Stomach smooth muscle (tissue), 2 donors: ENCODE data around the gene TPP1.
A peak's percentile ranks its signal among the peaks of the same experiment; 100 is the strongest.

Experiments used
- H3K27ac ChIP-seq: one replicate; pipeline ENCODE4 v1.7.0; 2013; ENCODE audit warnings: mild to moderate bottlenecking, low read length, inconsistent platforms
- H3K27me3 ChIP-seq, 2 donors: one replicate each; pipeline ENCODE4 v1.7.0; 2013; ENCODE audit warnings: low read length in 2 of 2; ENCODE audit not compliant: insufficient read depth in 2 of 2, control insufficient read depth in 1 of 2
- H3K36me3 ChIP-seq, 2 donors: one replicate each; pipeline ENCODE4 v1.7.0; 2013; ENCODE audit warnings: low read length in 2 of 2; ENCODE audit not compliant: control insufficient read depth in 2 of 2, insufficient read depth in 2 of 2
- H3K4me1 ChIP-seq: one replicate; pipeline ENCODE4 v1.7.0; 2013; ENCODE audit warnings: low read length; ENCODE audit not compliant: control insufficient read depth, insufficient read depth
- H3K4me3 ChIP-seq, 2 donors: one replicate each; pipeline ENCODE4 v1.7.0; 2013; ENCODE audit warnings: low read length in 2 of 2
- H3K9ac ChIP-seq, 2 donors: one replicate each; pipeline ENCODE4 v1.7.0; 2013; ENCODE audit warnings: low read length in 2 of 2, mild to moderate bottlenecking in 1 of 2
- H3K9me3 ChIP-seq, 2 donors: one replicate each; pipeline ENCODE4 v1.7.0; 2013; ENCODE audit warnings: low read length in 2 of 2; ENCODE audit not compliant: control insufficient read depth in 2 of 2
- donor health status: healthy.
- donor health status: Pancreatic carcinoma.

The TPP1 gene

DNA sequence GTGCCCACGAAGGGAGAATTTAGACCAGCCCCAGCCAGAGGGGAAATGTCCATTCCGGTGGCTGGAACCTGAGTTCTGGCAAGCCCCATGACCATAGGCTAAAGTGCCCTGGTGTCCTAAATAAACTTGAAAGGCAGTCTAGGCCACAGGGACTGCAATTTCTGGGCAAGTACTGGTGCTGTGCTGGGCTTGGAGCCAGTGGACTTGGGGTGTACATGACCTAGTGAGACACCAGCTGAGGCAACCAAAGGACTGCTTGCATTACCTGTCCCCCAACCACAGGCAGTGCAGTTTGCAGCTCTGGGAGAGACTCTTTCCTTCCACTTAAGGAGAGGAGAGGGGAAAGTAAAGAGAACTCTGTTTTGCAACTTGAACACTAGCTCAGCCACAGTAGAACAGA, 39.5 kb downstream of the TPP1 start:
- Histone ChIP-seq H3K9me3 (peaks cover 0 to 4% of the 10 kb centered on the region in 2 donors), H3K4me1 (peaks cover 25% of the 10 kb centered on the region), H3K27me3 (no peaks in the 10 kb centered on the region), H3K36me3 (no peaks in the 10 kb centered on the region), H3K4me3 (no peak overlapping the region), H3K9ac (no peak overlapping the region), H3K27ac (no peak overlapping the region)

GRCh38 chr11:6578134-6578533, 41.1 kb downstream of the TPP1 start:
- H3K9ac ChIP-seq = no peak overlapping the region
- no peaks in the 10 kb centered on the region for H3K36me3 ChIP-seq
- H3K27ac ChIP-seq = peak overlapping the region; percentile 7
- H3K4me3 ChIP-seq = no peak overlapping the region
- H3K4me1 ChIP-seq = peaks cover 25% of the 10 kb centered on the region
- no peaks in the 10 kb centered on the region for H3K9me3 ChIP-seq
- H3K27me3 ChIP-seq = no peaks in the 10 kb centered on the region

DNA sequence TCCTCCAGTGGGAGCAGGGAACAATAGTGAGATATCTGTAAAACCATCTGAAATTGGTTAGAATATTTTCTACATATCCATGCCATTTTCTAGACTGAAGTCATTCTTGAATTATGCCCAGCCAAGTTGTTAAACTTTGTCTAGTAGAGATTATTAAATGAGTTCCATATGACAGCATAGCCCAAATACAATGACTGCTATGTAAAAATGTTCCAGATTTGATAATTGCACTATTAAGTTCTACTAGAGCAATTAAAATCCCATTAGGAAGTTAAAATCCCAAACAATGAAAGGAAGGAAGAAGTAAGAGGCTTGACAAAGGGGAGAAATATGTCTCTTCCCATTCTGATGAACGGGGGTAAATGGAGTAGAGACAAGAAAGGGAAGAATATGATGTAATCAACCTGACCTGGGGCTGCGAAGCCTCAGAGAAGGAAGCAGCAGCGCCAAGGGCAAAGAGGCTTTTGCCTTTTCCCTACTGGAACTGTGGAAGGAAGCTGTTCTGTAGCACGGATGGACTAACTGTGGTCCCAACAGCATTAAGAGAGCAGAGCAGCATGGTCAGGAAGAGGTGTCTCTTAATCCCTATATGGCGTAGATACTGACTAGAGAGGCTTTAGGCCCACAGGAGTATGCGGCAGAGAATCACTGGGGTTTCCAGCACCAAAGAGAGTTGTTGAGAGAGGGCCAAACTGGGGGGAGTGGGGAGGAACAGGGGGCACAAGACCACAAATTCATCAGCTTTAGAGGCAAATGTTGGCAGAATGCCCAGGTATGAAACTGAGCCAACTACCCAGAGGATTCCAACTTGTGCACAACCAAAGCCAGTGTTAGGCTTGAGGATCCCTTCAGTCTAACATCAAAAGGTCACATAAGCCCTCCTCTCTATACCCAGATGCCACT, 42.5 kb downstream of the TPP1 start:
- peak overlapping the region; percentile 90 for H3K27ac ChIP-seq
- H3K4me3 ChIP-seq = peak overlapping the region; percentile 2 to 23
- H3K36me3 ChIP-seq = no peaks in the 10 kb centered on the region
- H3K4me1 ChIP-seq = peaks cover 34% of the 10 kb centered on the region
- H3K9me3 ChIP-seq = no peaks in the 10 kb centered on the region
- no peaks in the 10 kb centered on the region for H3K27me3 ChIP-seq
- H3K9ac ChIP-seq = peak overlapping the region; percentile 1 to 66

- Histone ChIP-seq H3K36me3 (no peaks in the 10 kb centered on the region), H3K27ac (peak overlapping the region; percentile 90), H3K9me3 (no peaks in the 10 kb centered on the region), H3K4me1 (peaks cover 35% of the 10 kb centered on the region), H3K27me3 (no peaks in the 10 kb centered on the region), H3K9ac (no peak overlapping the region), H3K4me3 (no peak overlapping the region)
These were observed 44.2 kb downstream of the TPP1 start for GRCh38 chr11:6574816-6575715.

GRCh38 chr11:6572215-6572614, 47.0 kb downstream of the TPP1 start:
- H3K9me3 ChIP-seq = no peaks in the 10 kb centered on the region
- no peak overlapping the region for H3K9ac ChIP-seq
- H3K4me1 ChIP-seq = peaks cover 38% of the 10 kb centered on the region
- no peaks in the 10 kb centered on the region for H3K27me3 ChIP-seq
- no peak overlapping the region for H3K4me3 ChIP-seq
- H3K36me3 ChIP-seq = no peaks in the 10 kb centered on the region
- H3K27ac ChIP-seq = no peak overlapping the region

DNA sequence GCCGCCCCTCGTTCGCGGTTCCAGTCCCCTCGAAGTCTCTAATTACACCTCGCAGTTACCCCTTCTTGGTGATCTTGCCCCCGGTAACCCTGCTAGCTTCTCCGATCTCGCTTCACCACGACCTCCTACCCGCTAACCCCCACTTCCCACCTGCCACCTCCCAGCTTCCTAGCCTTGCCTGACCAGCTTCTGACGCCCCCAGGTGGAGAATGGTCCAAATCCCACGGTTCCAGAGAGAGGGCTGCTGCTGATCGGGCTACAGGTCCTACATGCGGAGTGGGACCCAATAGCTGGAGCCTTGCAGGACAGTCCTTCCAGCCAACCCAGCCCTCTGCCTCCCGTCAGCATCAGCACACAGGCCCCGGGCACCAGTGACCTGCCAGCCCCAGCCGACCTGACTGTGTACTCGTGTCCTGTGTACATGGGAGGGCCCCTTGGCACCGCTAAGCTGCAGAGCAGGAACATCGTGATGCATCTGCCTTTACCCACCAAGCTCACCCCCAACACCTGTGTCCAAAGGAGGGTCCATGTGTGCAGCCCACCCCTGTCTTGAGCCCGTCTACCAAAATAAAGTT, 47.7 kb downstream of the TPP1 start:
- no peak overlapping the region for H3K9ac ChIP-seq
- H3K27me3 ChIP-seq = no peaks in the 10 kb centered on the region
- H3K9me3 ChIP-seq = no peaks in the 10 kb centered on the region
- no peak overlapping the region for H3K27ac ChIP-seq
- H3K36me3 ChIP-seq = no peaks in the 10 kb centered on the region
- H3K4me3 ChIP-seq = no peak overlapping the region
- H3K4me1 ChIP-seq = peaks cover 31% of the 10 kb centered on the region

DNA sequence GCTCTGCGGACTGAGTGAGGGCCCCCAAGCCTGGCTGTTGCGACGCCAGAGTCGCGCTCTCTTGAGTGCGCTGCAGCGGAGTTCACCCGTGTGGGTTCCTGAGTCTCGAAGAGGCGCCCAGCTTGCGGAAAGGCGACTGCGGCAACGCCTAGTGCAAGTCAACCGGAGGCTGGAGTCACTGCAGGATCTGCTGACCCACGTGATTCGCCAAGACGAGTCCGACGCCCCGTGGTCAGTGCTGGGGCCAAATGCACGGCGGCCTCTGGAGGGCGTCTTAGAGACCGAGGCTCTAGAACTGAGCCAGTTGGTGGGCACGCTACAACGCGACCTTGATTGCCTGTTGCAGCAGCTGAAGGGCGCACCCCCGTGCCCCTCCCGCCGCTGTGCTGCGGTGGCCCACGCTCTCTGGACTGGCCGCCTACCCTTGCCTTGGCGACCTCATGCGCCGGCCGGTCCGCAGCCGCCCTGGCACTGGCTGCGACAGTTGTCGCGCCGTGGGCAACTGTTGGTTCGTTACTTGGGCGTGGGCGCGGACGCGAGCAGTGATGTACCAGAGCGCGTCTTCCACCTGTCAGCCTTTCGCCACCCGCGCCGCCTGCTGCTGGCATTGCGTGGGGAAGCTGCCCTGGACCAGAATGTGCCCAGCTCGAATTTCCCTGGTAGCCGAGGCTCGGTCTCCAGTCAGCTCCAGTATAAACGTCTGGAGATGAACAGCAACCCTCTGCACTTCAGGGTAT, 48.4 kb downstream of the TPP1 start:
- Histone ChIP-seq H3K9ac (no peak overlapping the region), H3K27ac (no peak overlapping the region), H3K27me3 (no peaks in the 10 kb centered on the region), H3K36me3 (peaks cover 0 to 2% of the 10 kb centered on the region in 2 donors), H3K9me3 (no peaks in the 10 kb centered on the region), H3K4me3 (no peak overlapping the region), H3K4me1 (peaks cover 27% of the 10 kb centered on the region)

- no peaks in the 10 kb centered on the region for H3K9me3 ChIP-seq
- no peak overlapping the region for H3K4me3 ChIP-seq
- H3K27me3 ChIP-seq = no peaks in the 10 kb centered on the region
- H3K4me1 ChIP-seq = peaks cover 24% of the 10 kb centered on the region
- no peak overlapping the region for H3K27ac ChIP-seq
- peaks cover 0 to 2% of the 10 kb centered on the region in 2 donors for H3K36me3 ChIP-seq
- no peak overlapping the region for H3K9ac ChIP-seq
These were observed 49.5 kb downstream of the TPP1 start for GRCh38 chr11:6569706-6570105.

GRCh38 chr11:6568191-6568918, 50.9 kb downstream of the TPP1 start:
- Histone ChIP-seq H3K9me3 (no peaks in the 10 kb centered on the region), H3K27ac (no peak overlapping the region), H3K4me3 (no peak overlapping the region), H3K4me1 (peaks cover 24% of the 10 kb centered on the region), H3K36me3 (peaks cover 0 to 8% of the 10 kb centered on the region in 2 donors), H3K27me3 (no peaks in the 10 kb centered on the region), H3K9ac (no peak overlapping the region)
